ENCODE results near the gene SLC22A2. TPM values are rescaled to one million over a fixed set of nuclear protein-coding genes. Genes with fewer than 3 reads are reported as not detected.

The SLC22A2 gene
- total RNA-seq, 2 experiments from 2014 or later, result not detected

GRCh38 chr6:160284575-160284974 is 26.0 kb upstream of the SLC22A2 start:
- H3K4me2 ChIP-seq (ENCODE audit: low read length), result no peak overlapping the region
- ChIA-PET CTCF (ENCODE audit: unreplicated experiment) (no interaction called here), POLR2A (no interaction called here)
- H3K27ac ChIP-seq (ENCODE audit: low read depth, low read length, poor library complexity, severe bottlenecking), result no peak overlapping the region
- H2AFZ ChIP-seq (ENCODE audit: low read length), result no peak overlapping the region
- H3K36me3 ChIP-seq (ENCODE audit: insufficient read depth, low read length), result no peaks in the 10 kb centered on the region
- H4K20me1 ChIP-seq (ENCODE audit: insufficient read depth, low read length), result no peaks in the 10 kb centered on the region
- no peaks in the 10 kb centered on the region for H3K9me2 ChIP-seq (ENCODE audit: insufficient read depth, low read length)
- H3K4me1 ChIP-seq (ENCODE audit: insufficient read depth, low read length, poor library complexity, severe bottlenecking), result no peaks in the 10 kb centered on the region
- TF ChIP-seq CTCF (conservative IDR thresholded peaks at IDR 0.05; ENCODE audit: low read length) (no peak), EZH2phosphoT487 (IDR thresholded peaks at IDR 0.05; ENCODE audit: borderline replicate concordance, low read depth, low read length) (no peak)
- H3K4me3 ChIP-seq (ENCODE audit: low read depth, low read length, poor library complexity, severe bottlenecking), result no peak overlapping the region
- BruUV-seq (replicated peaks), result no TSS peak
- no peaks in the 10 kb centered on the region for H3K9me3 ChIP-seq (ENCODE audit: low read length)
- DNase-seq (ENCODE audit: low spot score), result no peak
- H3K79me2 ChIP-seq (ENCODE audit: insufficient read depth, low read depth, low read length), result no peaks in the 10 kb centered on the region
- intact Hi-C loops (cut with micrococcal nuclease; ENCODE audit: unreplicated experiment), result no loop called here

- no peak for DNase-seq (ENCODE audit: low spot score)
- POLR2A ChIA-PET, result interaction anchor here (0.9 kb wide), 1 partner anchor 70 kb away, joined by 3 read pairs; no protein-coding TSS in a partner anchor
- Histone ChIP-seq H3K4me3 (ENCODE audit: low read depth, low read length, poor library complexity, severe bottlenecking) (no peak overlapping the region), H3K4me1 (ENCODE audit: insufficient read depth, low read length, poor library complexity, severe bottlenecking) (no peaks in the 10 kb centered on the region), H4K20me1 (ENCODE audit: insufficient read depth, low read length) (no peaks in the 10 kb centered on the region), H3K9me3 (ENCODE audit: low read length) (no peaks in the 10 kb centered on the region), H3K27ac (ENCODE audit: low read depth, low read length, poor library complexity, severe bottlenecking) (no peak overlapping the region), H3K9me2 (ENCODE audit: insufficient read depth, low read length) (no peaks in the 10 kb centered on the region), H2AFZ (ENCODE audit: low read length) (no peak overlapping the region), H3K36me3 (ENCODE audit: insufficient read depth, low read length) (no peaks in the 10 kb centered on the region), H3K4me2 (ENCODE audit: low read length) (no peak overlapping the region), H3K79me2 (ENCODE audit: insufficient read depth, low read depth, low read length) (no peaks in the 10 kb centered on the region)
- CTCF ChIA-PET (ENCODE audit: unreplicated experiment), result no interaction called here
- intact Hi-C loops (cut with micrococcal nuclease; ENCODE audit: unreplicated experiment), result no loop called here
- BruUV-seq (replicated peaks), result no TSS peak
- TF ChIP-seq EZH2phosphoT487 (IDR thresholded peaks at IDR 0.05; ENCODE audit: borderline replicate concordance, low read depth, low read length) (no peak), CTCF (conservative IDR thresholded peaks at IDR 0.05; ENCODE audit: low read length) (no peak)
Observed at GRCh38 chr6:160282444-160282843, 23.8 kb upstream of the SLC22A2 start.

GRCh38 chr6:160279850-160280249 is 21.2 kb upstream of the SLC22A2 start:
- Histone ChIP-seq H3K79me2 (ENCODE audit: insufficient read depth, low read depth, low read length) (no peaks in the 10 kb centered on the region), H3K4me1 (ENCODE audit: insufficient read depth, low read length, poor library complexity, severe bottlenecking) (no peaks in the 10 kb centered on the region), H3K9me2 (ENCODE audit: insufficient read depth, low read length) (no peaks in the 10 kb centered on the region), H3K4me3 (ENCODE audit: low read depth, low read length, poor library complexity, severe bottlenecking) (no peak overlapping the region), H3K4me2 (ENCODE audit: low read length) (no peak overlapping the region), H3K9me3 (ENCODE audit: low read length) (no peaks in the 10 kb centered on the region), H3K36me3 (ENCODE audit: insufficient read depth, low read length) (no peaks in the 10 kb centered on the region), H2AFZ (ENCODE audit: low read length) (no peak overlapping the region), H3K27ac (ENCODE audit: low read depth, low read length, poor library complexity, severe bottlenecking) (no peak overlapping the region), H4K20me1 (ENCODE audit: insufficient read depth, low read length) (no peaks in the 10 kb centered on the region)
- DNase-seq (ENCODE audit: low spot score), result no peak
- ChIA-PET POLR2A (no interaction called here), CTCF (ENCODE audit: unreplicated experiment) (no interaction called here)
- TF ChIP-seq EZH2phosphoT487 (IDR thresholded peaks at IDR 0.05; ENCODE audit: borderline replicate concordance, low read depth, low read length), result no peak
- TF ChIP-seq CTCF (conservative IDR thresholded peaks at IDR 0.05; ENCODE audit: low read length), result no peak
- intact Hi-C loops (cut with micrococcal nuclease; ENCODE audit: unreplicated experiment), result no loop called here
- BruUV-seq (replicated peaks), result no TSS peak

Data from OCI-LY7 (cell line).